Activated CD8-positive, alpha-beta memory T cell treated with anti-CD3 and anti-CD28 coated beads, Interleukin-2, amount 50 U/mL, for 1 hour (primary cell): Measurements from ENCODE around the gene C1orf52.
"Not testable (repeated sequence)": the region's sequence is repeated elsewhere in the genome, so short reads cannot be mapped to it uniquely, and the experiment has no call there.

ENCODE experiments used
- DNase-seq: peaks from one replicate; pipeline ENCODE4 v3.0.0-alpha.2; 2020; ENCODE audit errors: extremely low read depth

The C1orf52 gene

DNA sequence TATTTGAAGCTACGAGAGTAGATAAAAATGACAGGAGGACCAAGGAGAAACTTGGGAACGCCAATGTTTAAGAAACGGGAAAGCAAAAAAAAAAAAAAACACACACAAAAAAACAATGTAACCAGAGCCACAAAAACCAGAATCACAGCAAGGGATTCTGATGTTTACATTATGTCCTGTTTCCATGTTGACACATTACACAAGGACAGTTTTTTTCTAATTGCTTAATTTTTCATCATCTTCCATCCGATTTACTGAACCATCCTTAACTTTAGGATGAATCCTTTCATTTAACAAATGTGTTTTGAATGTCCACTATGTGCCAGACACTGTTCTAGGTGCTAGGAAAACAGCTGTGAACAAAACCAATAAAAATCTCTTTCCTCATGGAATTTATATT lies 18.3 kb upstream of the C1orf52 start:
- DNase-seq = no peak

DNA sequence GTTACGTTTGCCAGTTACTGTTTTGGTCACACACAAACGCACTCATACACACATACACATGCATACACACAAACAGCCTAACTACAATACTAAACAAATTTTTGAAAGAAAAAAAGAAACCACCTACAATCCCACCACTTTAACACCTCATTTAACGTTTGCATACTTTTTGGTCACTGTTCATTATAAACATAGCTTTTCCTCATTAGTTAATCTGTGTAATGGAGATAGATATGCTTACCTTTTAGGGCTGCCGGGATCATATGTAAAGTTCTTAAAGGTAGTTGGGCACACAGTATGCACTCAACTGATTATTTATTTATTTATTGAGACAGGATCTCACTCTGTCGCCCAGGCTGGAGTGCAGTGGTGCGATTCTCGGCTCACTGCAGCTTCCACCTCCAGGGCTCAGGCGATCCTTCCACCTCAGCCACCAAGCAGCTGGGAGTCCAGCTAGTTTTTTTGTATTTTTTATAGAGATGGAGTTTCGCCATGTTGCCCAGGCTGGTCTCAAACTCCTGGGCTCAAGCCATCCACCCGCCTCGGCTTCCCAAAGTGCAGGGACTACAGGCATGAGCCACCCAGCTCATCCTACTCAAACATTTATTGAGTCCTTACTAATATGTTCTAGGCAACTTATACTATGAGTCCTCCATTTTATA lies 17.6 kb upstream of the C1orf52 start:
- no peak for DNase-seq

DNA sequence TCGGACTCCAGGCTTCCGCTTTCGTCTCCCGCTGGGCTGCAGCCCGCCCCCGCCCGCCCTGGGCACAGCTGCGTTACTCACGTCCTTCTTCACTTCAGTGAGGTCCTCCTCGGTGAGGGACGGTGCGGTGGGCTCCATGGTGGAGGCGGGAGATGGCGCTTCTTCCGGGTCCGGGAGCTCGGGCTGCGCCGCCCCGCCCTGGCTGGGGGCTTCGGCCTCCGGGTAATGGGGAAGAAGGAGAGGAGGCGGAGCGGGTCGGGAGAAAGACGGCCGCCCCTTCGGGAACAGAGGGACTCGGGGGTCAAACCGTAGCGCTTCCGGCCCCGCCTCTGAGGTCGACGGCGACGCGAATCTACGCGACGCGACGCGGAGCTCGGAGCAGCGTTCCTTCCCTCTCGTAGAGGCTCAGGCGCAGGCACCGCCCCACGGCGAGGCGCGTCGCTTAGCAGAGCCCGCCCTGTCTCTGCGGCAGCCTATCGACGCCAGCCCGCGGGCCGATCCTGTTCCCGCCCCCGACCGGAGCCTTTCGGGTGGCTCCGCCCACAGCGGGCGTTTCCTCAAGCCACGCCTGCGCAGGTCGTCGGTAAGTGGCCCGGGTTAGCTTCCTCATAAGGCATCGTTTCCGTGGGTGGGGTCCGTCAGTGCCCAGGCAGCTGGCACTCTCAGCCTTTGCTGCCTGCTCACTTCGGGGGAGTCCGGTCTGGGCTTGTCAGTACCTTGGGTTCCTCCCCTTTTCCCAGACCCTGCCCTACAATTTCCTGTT lies 16.9 kb upstream of the C1orf52 start, which contains the start of gene BCL10:
BCL10 (minus strand) TSS at position 418 of the 763 bp plus-strand sequence; CDS start at position 138, 280 bp downstream.
- peak; percentile 88 for DNase-seq

DNA sequence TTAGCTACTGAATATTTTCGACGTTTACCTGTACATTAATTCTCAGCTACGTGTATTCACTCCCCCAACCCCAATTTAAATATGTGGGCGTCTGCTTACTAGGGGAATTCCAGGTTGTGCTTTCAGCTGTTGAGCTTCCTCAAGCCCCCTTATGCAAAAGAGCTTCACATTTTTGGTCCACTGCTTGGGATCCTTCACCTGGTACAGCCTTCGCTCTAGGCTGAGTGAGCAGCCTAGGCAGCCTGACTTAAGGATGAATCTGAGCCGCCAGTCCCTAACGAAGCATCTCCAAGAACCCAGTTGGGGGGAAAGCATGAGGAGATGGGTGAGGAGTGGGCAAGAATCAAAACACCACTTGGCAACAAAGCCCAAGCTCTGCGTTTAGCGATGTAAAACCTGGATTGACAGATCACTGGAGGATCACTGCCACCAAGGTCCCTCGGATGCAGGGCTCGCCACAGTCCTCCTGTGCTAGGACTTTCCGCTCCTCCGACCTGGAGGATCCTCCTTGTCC lies 16.3 kb upstream of the C1orf52 start:
- no peak for DNase-seq

DNA sequence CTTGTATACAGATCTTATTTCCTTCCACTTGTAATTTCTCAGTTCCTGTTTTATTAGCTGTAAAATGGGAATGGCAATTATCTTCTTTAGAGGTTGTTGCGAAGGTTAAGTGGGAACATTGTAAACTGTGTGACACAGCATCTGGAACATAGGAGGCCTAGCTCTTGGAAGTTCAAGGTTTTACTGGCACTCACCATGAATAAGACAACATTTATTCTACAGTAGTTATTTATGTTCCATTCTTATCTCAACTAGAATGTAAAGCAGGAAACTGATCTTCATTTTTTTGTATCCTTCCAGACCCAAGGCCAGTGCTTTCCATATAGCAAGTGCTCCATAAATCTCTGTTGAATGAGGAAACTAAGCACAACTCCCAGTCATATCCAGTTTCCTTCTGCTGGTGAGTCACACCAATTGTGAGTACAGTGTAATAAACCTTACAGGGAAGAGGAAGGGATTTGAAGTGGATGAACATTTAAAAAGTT lies 15.5 kb upstream of the C1orf52 start:
- no peak for DNase-seq

DNA sequence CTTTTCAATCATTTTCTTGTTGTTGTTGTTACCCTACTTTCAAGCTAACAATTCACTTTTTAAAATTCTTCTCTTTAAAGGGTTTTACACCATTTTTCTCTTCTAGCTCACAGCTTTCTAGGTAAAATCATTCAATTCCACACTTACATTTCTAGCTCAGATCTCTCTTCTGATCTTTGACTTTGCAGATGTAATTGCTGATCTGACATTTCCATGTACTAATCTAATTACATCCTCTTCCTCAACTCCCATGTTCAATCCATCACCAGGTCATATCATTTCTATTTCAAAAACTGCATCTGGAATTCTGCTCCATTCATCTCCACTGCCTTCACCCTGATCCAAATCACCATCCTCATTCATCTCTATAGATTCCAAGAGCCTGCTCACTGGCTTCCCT lies 13.9 kb upstream of the C1orf52 start:
- DNase-seq = no peak

DNA sequence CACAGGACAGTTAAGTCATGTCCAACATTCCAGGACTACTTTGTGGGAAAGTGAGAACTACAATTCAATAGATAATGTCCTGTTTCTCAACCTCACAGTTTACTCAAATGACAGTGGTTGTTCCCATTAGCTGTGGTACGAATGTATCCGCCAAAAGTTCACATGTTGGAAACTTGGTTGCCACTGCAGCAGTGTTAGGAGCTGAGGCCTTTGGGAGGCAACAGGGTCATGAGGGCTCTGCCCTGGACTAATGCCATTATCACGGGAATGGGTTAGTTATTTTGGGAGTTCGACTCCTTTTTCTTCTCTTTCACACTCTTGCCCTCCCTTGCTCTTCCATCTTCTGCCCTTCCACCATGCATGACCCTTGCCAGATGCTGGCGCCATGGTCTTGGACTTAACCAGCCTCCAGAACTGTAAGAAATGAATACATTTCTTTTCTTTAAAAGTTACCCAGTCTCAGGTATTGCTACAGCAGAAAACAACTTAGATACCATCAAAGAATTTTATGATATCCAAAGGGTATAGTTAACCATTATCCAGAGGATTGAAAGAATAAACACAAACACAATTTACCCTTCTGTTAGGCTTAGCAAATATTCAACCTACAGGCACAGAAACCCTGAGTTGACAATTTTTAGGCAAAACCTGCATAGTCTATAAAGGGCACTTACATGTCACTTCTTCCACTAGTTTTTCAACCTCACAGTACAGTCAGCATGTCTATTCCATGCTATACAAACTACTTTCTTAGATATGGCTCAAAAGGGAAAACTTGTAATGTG lies 9.5 kb upstream of the C1orf52 start:
- DNase-seq = no peak

DNA sequence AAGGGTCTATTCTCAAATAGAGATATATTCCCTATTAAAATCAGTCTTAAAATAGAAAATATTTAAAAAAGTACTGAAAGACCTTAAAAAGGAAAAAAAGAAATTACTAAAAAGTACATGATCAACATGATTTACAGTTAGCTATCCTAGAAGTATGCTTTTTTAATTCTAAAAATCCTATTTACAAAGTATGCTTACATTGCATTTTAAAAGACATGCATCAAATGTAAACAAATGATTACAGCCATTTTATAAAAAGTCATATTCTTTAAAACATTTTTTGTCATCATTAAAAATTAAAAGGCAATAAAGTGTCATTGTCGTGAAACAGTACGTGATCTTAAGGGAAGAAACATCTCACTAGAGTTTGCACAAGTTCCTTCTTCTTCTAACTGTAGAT lies 7.9 kb upstream of the C1orf52 start:
- DNase-seq = no peak

DNA sequence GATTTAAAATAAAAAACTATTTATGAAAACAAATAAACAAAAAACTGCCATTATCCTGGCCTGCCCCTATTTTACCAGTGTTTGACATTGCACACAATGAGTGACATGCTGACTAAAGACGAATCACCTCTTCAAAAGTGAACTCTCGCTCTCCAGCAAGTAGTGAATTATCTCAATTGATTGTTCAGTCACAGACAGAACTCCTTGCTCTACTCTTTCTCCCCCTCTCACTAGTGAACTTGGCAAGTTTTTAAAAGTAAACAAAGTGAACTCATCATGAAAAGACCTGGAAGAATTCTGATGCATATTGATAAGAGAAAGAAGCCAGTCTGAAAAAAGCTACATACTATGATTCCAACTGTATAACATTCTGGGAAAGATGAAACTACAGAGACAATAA lies 4.7 kb upstream of the C1orf52 start:
- no peak for DNase-seq

DNA sequence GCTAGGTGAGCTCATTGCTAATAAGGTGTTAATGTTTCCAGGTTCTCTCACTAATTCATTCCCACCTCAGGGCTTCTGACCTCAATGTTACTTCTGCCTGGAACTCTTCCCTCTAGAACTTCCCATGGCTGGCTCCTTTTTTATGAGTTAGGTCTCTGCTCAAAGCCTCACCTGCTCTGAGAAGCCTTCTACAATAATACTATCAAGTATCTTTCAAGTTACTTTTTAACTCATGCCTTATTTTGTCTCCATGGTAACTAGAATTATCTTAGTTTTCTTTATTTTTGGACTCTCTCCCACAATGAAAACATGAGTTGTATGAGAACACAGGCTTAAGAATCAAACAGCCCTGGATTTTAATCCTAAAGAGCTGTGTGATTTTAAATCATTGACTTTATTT lies 3.5 kb upstream of the C1orf52 start:
- no peak for DNase-seq

DNA sequence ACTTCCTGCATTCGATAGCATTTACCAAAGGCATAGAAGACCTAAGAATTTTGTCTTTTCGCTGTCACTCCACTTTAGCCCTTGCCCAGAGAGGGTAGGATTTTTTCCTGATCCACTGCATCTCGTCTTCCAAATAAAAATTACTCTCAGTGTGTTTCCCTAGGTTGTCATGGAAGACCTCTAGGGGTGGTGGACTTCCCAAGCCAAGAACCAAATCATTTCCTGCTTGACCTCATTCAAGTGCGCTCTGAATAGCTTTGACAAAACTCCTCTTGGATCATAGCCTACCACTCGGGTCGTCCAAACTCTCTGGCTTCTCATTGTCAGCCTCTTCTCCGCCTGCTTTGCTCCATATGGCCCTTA lies 431 bp upstream of the C1orf52 start:
- no peak for DNase-seq

DNA sequence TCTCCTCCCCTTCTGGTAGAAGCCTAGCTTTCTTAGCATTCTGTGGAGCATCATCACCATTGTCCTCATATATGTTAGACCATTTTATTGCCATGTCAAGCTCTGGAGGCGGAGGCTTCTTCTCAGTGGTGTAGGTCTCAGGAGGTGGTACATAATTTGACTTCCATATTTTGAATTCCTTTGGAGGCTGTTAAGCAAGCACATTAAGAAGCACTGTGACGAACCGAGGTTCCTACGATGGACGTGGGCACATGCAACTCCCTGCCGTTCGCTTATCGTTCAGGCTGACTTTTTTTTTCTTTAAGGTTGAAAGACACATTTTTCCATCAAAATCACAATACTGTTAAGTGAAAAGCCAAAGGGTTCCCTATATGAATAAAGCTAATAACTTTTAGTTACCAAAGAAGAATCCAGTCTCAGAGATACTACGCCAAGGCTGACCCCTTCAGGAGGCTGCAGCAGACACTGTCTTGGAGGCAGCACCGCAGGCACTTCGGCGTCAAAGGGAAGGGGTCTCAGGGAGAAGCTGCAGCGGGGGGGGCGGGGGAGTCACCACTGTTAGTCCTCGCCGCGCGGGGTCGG lies 835 bp downstream of the C1orf52 start:
- DNase-seq = no peak

DNA sequence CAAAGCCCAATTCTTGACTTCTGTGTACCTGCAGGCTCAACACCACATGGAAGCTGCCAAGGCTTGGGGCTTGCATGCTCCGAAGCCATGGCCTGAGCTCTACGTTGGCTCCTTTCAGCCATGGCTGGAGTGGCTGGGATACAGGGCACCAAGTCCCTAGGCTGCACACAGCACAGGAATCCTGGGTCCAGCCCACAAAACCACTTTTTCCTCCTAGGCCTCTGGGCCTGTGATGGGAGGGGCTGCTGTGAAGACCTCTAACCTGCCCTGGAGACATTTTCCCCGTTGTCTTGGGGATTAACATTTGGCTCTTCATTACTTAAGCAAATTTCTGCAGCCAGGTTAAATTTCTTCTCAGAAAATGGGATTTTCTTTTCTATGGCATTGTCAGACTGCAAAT lies 10.4 kb downstream of the C1orf52 start:
- not testable (repeated sequence) for DNase-seq

DNA sequence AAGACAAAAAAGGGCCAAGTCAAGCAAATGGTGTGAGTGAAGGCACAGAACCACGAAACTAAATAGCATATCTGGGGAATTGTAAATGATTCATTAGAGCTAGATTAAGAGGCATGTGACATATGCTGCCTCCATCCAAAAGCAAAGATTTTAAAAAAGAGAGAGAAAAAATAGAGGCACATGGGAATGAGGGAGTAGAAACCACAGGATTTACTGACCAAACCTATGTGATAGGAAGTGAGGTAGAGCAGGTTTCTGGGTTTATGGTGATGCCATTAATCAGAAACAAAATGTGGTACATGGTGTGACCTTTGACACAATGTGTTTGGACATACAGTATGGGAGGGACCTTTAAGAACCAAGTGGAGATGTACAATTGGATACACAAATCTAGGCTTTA lies 13.6 kb downstream of the C1orf52 start:
- DNase-seq = no peak

DNA sequence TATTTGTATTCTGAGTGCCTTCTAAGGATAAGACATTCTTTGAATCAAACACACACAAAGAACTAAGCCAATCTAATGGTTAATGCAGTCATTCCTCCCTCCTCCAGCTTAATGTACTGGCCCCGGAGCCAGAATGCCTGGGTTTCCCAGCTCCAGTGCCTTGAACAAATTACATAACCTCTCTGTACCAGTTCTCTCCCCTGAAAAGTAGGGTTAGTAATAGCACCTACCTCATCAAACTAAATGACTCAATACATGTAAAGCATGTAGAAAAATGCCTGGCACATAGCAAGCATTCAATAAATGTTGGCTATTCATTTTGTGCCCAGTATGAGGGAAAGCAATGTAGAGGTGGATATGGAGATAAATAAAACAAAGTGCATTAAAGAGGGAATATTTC lies 14.0 kb downstream of the C1orf52 start:
- no peak for DNase-seq

DNA sequence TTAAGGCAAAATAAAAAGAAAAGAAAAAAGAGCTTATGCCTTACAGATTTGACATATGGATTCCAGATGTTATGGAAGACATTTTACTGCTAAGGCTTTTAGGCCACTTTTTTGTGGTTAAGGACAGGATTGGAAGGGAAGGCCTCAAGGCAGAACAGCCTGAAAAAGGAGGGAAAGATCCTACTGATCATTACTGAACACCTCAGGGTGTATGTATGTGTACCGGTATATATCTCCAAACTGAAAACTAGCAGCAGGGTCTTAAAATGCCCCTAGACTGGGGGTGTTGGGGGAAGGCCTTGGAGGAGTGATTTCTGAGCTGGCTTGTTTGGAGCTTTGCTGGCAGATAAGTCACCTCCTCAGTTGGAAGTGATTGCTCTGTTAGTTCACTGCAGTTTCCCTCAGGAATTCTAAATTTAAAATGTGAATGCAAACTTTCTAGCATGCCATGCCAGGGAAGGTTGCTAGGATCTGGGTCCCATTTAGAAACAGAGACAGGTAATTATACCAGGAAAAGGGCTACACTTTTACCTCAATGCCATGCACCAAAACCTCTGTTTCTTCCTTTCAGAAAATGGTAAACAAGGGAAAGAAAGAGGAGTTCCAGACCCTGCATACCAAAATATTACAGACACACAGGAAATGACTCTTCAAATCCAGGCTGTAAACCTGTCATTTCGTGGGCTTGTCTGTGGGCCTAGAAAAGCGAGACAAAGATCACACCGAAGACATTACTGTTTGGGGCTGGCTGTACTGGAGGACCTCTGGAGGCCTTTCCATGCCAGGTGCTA lies 15.0 kb downstream of the C1orf52 start:
- no peak for DNase-seq

DNA sequence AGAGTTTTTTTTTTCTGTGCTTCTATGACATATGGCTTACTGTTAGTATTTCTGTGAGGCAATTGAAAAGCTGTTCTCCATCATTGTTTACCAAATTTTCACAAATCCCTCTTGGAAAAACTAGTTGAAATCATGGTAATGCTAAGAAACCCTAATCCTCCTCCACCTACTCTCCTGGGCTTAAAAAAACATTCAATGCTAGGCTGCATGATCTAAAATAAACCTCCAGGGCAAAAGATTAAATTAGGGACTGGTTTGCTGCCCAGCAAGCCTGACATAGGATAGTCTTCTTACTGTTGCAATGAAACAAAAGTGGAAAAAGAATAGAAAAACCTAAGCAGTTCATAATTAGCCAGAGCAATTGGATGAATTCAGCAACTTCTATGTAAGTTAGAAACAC lies 16.1 kb downstream of the C1orf52 start:
- no peak for DNase-seq

DNA sequence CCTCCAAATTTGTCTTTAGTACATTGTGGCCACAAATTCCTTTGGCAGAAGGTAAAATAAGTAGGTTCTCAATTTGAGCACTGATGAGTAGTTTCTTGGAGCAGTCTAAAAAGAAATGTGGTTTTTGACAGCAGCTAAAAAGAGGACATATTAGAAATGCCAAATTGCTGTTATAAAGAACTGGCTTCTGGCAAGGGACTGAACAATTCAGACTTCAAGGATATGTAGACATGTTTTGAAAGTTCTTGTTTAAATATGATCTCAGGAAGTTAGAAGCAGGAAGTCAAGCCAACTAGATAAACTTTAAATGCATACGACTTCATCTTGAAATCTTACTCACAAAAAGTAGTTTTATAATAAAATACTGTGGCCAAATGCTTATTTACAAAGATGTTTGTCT lies 18.8 kb downstream of the C1orf52 start:
- DNase-seq = no peak

DNA sequence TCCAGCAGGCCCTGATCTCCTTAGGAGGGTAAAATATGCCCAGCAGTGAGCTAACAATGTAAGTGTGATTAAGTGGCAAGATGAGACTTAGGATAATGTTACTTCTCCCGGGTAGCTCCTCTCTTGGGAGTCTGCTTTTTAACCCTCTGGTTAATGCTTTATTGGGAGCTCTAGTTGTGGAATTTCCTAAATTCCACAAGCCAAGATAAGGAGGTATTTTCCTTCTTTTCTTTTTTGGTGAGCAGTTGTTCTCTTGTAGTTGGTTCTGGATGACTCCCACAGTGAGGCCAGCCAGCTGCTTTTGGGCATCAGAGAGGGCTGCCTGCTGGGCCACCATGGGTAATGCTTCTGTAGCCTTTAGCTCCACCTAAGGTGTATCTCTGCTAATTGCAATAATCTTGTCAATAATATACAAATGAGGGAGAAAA lies 19.3 kb downstream of the C1orf52 start:
- DNase-seq = no peak

DNA sequence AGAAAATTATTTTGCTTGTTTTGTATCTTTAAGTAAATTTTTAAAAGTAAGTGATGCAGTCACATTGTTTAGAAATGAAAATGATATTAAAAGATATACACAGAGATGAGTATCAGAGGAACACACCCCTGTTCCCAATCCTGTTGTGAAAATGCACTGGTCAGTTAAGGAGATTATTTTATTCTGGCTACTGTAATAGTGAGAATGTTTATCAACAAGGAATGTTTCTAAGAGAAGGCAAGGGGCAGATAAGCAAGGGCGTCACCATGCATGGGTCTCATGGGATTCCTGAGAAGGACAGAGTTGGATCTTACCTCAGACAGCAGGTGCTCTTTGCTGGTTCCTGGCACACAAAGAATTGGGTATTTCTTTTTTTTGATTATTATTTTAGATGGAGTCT lies 21.8 kb downstream of the C1orf52 start:
- no peak for DNase-seq

DNA sequence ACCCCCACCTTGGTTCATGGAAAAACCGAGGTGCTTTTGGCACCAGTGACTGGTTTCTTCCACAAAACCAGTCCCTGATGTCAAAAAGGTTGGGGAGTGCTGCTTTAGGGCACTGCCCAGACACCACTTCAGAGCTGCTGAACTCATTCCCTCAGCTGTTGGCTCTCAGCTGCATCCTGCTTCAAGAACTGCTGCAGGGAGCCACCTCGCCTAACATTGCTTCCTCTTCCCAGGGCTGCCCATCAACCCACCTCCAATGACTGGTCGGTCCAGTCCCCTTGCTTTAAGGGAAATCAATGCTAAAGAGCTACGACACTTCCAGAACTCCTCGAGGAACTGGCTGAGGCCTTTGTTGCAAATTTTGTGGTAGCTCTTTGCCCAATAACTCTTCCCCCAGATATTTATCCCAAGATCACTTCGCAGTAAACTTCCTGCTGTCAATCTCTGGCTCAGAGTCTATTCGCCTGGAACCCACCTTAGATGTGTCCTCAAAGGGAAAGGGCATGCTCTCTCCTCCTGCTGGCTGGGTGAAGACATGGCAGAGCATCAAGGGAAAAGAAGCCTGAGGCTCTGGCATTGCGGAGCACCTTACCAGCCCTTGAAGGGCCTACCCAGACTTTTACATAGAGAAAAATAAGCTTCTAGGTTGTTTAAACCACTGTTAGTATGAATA lies 29.0 kb downstream of the C1orf52 start:
- DNase-seq = no peak
